ENCODE results near the gene AGAP5. TPM values are rescaled to one million over a fixed set of nuclear protein-coding genes. Genes with fewer than 3 reads are reported as not detected.
"Not testable (repeated sequence)": the region's sequence is repeated elsewhere in the genome, so short reads cannot be mapped to it uniquely, and the experiment has no call there.

AGAP5 gene
- total RNA-seq, 2 experiments from 2014 or later: 7.8 to 9.0 TPM

DNA sequence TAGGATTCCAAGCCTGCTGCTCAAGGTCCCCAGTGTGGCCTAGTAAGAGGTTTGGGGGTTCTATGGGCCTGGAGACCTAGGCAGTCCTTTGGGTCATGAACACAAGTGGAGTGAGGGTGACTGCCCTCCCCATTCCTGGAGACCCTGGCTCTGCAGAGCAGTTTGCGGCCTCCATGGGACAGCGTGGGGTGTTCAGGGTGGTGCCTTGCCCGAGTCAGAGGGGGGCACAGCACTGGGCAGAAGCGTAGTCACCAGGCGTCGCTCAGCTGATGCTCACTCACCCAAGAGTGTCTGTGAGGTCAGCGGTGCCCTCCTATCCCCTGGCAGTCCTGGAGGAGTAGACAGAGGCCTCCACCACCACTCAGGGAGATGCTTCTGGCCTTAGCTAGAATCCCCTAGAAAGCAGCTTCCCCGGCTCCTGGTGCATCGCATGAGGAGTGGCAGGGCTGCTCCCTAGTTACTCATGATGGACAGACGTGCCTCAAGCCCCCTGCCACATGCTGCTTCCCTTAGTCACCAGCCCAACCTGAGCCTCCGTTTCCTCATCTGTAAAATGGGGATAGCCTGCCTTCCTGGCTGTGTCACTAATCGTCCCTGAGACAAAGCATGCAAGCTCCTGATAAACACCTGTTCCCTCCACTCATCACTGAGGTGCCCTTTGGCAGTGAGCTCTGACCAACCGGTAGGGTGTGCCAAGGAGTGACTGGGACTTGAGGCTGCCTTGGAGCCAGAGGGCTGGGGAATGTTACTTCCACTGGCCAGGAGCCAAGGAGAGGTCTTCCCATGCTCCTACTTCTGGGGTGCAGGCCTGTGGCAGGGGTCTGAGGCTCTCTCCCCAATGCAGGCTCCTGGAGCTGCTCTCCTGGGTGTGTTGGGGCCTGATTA, 33.5 kb downstream of the AGAP5 start:
- H3K9me3 Mint-ChIP-seq; H3K4me1 Mint-ChIP-seq (ENCODE audit: low read depth); CTCF ChIA-PET; intact Hi-C loops (cut with micrococcal nuclease); H3K27me3 Mint-ChIP-seq (ENCODE audit: low read depth); H3K27ac Mint-ChIP-seq; H3K36me3 Mint-ChIP-seq (ENCODE audit: low read depth); H3K4me3 Mint-ChIP-seq; DNase-seq: not testable (repeated sequence)

DNA sequence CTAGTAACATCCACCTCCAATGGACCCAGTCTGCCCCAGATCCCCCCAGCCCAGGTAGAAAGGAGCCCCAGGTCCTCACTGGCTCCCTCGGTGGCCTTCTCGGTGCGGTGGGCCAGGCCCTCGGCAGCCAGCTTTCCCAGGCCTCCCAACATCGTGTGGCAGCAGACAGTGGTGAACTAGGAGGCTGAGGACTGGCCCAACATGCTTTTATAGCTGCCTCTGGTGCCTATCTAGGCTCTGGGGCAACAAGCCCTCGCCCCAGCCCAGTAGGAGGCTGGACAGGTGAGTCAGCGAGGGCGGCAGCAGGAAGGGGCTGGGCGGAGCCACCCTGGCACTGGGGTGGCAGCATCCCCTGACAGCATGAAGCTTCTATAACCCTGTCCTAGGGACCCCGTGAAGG, 34.3 kb downstream of the AGAP5 start:
- H3K4me1 Mint-ChIP-seq (ENCODE audit: low read depth); H3K27ac Mint-ChIP-seq; DNase-seq; H3K9me3 Mint-ChIP-seq; intact Hi-C loops (cut with micrococcal nuclease); H3K36me3 Mint-ChIP-seq (ENCODE audit: low read depth); H3K4me3 Mint-ChIP-seq; CTCF ChIA-PET; H3K27me3 Mint-ChIP-seq (ENCODE audit: low read depth): not testable (repeated sequence)

DNA sequence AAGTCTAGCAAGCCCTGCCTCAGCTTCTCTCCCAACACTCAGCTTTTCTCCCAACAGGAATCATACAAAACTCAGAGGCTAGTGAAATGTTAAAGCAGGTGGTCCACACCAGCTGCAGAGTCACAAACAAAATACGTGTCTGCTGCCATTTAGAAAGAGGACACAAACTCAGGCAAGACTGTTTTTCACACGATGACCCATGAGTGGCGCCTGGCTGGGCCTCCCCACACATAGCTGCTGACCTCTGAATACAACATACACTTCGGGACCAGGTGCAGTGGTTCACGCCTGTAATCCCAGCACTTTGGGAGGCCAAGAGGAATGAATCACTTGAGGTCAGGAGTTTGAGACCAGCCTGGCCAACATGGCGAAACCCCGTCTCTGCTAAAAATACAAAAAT, 35.2 kb downstream of the AGAP5 start:
- H3K9me3 Mint-ChIP-seq; H3K4me3 Mint-ChIP-seq; intact Hi-C loops (cut with micrococcal nuclease); CTCF ChIA-PET; H3K27ac Mint-ChIP-seq; H3K4me1 Mint-ChIP-seq (ENCODE audit: low read depth); DNase-seq; H3K36me3 Mint-ChIP-seq (ENCODE audit: low read depth); H3K27me3 Mint-ChIP-seq (ENCODE audit: low read depth): not testable (repeated sequence)

DNA sequence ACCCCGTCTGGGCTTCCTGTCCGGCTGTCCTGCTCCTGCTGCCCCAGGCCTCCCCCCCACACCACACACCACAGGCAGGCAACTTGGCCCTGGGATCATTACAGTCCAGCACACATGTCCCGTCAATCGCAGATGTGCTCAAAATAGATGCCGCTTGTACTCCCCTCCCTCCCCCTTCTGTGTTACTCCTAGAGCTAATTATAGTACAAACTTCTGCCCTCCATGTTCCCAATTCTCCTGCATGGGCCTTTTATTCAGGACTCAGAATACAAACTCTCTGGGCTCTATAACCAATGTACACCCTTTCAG, 42.0 kb downstream of the AGAP5 start, which contains the start of gene SYNPO2L:
Gene SYNPO2L (minus strand): TSS at position 40 of the 309 bp plus-strand sequence. CDS start 107 bp downstream, outside the sequence.
- CTCF ChIA-PET: interaction anchor here (0.9 kb wide), 1 partner anchor 13 kb away, joined by 3 read pairs; no protein-coding TSS in a partner anchor
- Mint-ChIP-seq H3K27me3 (ENCODE audit: low read depth) (no peaks in the 10 kb centered on the region), H3K4me3 (no peak within 1 kb of the TSS), H3K4me1 (ENCODE audit: low read depth) (peaks cover 2% of the 10 kb centered on the region), H3K27ac (no peak within 1 kb of the TSS), H3K36me3 (ENCODE audit: low read depth) (no peaks in the 10 kb centered on the region), H3K9me3 (no peaks in the 10 kb centered on the region)
- intact Hi-C loops (cut with micrococcal nuclease): no loop called here
- no peak for DNase-seq

DNA sequence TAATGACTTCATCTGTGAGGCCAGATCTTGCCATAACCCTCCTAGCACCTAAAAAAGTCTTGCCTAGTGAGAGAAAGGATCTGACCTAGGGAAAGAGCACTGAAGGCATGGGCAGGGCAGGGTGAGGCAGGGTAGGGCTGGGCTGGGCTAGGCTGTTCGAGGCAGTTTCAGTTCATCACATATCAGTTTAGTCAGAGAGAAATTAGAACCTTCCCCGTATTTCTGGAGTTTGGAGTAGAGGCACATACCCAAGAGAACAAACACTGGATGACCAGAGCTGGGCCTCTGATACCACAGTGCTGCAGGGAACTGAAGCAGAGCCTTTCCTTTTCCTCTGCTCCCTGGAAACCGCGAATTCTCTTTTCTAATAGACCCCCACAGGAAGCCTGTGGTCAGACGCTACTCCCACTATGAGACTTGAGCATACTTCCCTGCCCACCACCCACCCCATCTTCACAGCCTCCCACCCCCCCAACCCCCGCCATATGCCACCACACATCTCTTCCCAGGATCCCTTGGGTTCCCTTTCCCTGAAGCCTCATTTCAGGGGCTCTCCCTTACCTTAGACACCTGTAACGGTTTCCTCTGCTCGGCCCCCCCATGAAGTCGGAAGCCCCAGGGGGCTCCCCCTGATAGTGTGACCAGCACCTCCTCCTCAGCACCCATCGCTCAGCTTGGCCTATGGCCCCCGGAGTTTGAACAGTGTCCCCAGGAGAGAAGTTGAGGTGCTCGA, 42.5 kb downstream of the AGAP5 start:
- Mint-ChIP-seq H3K27ac (no peak overlapping the region), H3K27me3 (ENCODE audit: low read depth) (no peaks in the 10 kb centered on the region), H3K4me3 (no peak overlapping the region), H3K9me3 (no peaks in the 10 kb centered on the region), H3K4me1 (ENCODE audit: low read depth) (peaks cover 2% of the 10 kb centered on the region), H3K36me3 (ENCODE audit: low read depth) (no peaks in the 10 kb centered on the region)
- intact Hi-C loops (cut with micrococcal nuclease): no loop called here
- CTCF ChIA-PET: interaction anchor here (0.9 kb wide), 1 partner anchor 12 kb away, joined by 3 read pairs; no protein-coding TSS in a partner anchor
- no peak for DNase-seq

DNA sequence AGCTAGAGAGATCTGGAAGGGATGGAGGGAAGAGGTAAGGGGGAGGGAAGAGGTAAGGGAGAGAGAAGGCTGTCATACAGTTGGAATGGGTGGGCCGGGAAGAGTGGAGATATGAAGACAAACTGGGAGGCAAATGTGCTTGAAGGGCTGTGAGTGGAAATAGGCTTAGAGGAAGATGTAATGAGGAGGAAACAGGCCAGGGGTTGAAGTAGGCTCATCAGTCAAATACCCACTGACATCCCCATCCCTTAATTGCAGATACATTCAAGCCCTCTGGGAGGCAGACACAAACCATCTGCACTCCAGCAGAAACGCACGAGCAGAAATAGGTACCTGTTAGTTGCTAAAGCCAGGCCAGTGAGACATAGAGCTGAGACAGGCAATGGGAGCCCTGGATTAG, 44.2 kb downstream of the AGAP5 start:
- DNase-seq: no peak
- Mint-ChIP-seq H3K27ac (no peak overlapping the region), H3K36me3 (ENCODE audit: low read depth) (no peaks in the 10 kb centered on the region)

DNA sequence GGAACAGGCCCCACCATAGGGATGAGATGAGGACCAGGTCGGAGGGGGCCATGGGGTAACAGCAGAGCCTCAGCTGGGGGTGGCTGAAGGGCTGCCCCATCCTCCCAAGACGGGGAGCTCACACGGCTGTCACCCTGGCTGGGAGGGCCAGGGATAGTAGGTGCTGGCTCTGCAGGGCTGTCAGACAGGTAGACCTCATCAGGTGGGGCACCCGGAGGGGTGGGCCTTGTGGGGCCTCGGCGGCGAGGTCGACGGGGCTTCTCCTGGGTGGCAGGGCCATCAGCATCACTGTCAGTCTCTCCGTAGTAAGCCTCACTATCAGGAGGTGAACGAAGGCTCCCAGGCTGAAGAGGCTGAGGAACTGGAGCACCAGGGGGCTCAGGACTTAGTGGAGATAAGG, 44.7 kb downstream of the AGAP5 start:
- Mint-ChIP-seq H3K9me3 (no peaks in the 10 kb centered on the region), H3K36me3 (ENCODE audit: low read depth) (no peaks in the 10 kb centered on the region), H3K4me1 (ENCODE audit: low read depth) (peaks cover 2% of the 10 kb centered on the region), H3K4me3 (no peak overlapping the region), H3K27ac (no peak overlapping the region), H3K27me3 (ENCODE audit: low read depth) (peaks cover 7% of the 10 kb centered on the region)
- DNase-seq: no peak
- CTCF ChIA-PET: interaction anchor here (0.6 kb wide), 1 partner anchor 11 kb away, joined by 3 read pairs; no protein-coding TSS in a partner anchor
- intact Hi-C loops (cut with micrococcal nuclease): no loop called here

More for the DNA sequence above, 44.2 kb downstream of the AGAP5 start:
- H3K4me1 Mint-ChIP-seq (ENCODE audit: low read depth): peaks cover 2% of the 10 kb centered on the region
- peaks cover 5% of the 10 kb centered on the region for H3K27me3 Mint-ChIP-seq (ENCODE audit: low read depth)
- CTCF ChIA-PET: interaction anchor here (0.6 kb wide), 2 partner anchors 12 to 1087 kb away, joined by 3 read pairs; no protein-coding TSS in a partner anchor
- no peak overlapping the region for H3K4me3 Mint-ChIP-seq
- H3K9me3 Mint-ChIP-seq: no peaks in the 10 kb centered on the region
- intact Hi-C loops (cut with micrococcal nuclease): loop anchor here (1.0 kb wide), 1 partner anchor 226 kb away; no protein-coding TSS in a partner anchor

DNA sequence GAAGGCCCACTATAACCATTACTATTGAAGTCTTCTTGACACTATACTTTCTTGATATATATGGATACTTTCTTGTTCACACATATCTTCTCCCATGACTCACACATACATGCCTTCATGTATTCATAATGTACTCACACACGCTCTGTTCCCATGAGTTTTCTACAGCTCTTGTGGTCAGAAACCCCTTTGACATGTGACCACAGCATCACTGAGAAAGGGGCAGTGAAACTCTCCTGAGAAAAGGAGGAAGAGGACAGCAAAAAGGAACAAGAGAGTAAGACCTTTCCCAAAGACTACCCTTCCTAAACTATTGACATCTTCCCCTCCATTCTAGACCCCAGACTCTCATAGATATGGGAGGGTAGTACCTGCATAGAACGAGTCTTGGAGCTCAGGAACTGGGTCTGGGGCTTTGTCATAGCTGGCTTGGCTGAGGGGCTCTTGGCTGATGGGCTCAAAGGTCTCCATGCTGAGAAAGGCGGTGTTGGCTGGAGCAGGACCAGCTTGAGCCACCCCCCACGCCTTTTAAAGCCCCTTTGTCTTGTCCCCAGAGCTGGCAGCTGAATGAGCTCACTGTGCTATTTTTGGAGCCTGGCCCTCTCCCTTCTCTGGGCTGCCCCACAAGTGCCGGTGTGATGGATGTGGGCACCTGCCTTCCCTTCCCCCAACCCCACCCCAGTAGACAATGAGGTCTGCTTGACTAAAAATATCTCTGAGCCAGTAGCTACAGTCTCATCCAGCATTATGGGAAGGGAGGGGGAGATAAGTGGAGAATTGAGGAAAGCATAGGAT, 47.2 kb downstream of the AGAP5 start:
- CTCF ChIA-PET: interaction anchor here (1.6 kb wide), 1 partner anchor 7 kb away, joined by 4 read pairs; no protein-coding TSS in a partner anchor
- Mint-ChIP-seq H3K4me3 (no peak overlapping the region), H3K27me3 (ENCODE audit: low read depth) (peaks cover 10% of the 10 kb centered on the region), H3K27ac (no peak overlapping the region), H3K4me1 (ENCODE audit: low read depth) (peaks cover 2% of the 10 kb centered on the region), H3K36me3 (ENCODE audit: low read depth) (no peaks in the 10 kb centered on the region), H3K9me3 (no peaks in the 10 kb centered on the region)
- intact Hi-C loops (cut with micrococcal nuclease): no loop called here
- DNase-seq: no peak

DNA sequence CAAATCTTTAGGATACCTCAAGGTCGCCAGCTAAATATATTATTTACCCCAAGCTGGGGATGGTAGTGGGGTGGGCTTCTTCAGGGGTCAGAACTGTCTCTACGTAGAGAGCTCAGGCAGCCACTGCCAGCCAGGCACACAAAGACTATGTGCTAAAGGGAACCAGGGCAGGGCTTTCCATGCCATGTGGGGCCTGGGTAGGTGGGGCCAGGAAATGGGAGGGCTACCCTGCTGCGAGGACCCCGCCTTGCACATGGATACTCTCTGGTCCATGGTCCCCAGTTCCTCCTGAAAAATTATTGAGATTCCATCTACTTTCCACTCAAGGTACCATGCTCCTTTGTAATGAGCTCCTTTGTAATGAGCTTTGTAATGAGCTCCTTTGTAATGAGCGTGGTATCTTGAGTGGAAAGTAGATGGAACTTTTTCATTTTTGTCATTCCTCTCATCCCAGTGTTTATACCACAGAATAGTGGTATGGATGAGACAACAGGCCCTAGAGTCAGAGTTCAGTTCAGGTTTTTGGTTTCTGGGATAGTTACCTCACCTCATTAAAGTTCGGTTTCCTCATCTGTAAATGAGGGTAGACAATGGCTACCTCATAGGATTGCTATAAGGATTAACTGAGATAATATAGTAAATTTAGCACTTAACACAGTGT, 47.9 kb downstream of the AGAP5 start:
- DNase-seq: no peak
- CTCF ChIA-PET: no interaction called here
- no peaks in the 10 kb centered on the region for H3K36me3 Mint-ChIP-seq (ENCODE audit: low read depth)
- H3K9me3 Mint-ChIP-seq: no peaks in the 10 kb centered on the region
- intact Hi-C loops (cut with micrococcal nuclease): no loop called here
- H3K27me3 Mint-ChIP-seq (ENCODE audit: low read depth): peaks cover 10% of the 10 kb centered on the region
- H3K4me3 Mint-ChIP-seq: no peak overlapping the region
- peaks cover 4% of the 10 kb centered on the region for H3K4me1 Mint-ChIP-seq (ENCODE audit: low read depth)
- H3K27ac Mint-ChIP-seq: no peak overlapping the region

DNA sequence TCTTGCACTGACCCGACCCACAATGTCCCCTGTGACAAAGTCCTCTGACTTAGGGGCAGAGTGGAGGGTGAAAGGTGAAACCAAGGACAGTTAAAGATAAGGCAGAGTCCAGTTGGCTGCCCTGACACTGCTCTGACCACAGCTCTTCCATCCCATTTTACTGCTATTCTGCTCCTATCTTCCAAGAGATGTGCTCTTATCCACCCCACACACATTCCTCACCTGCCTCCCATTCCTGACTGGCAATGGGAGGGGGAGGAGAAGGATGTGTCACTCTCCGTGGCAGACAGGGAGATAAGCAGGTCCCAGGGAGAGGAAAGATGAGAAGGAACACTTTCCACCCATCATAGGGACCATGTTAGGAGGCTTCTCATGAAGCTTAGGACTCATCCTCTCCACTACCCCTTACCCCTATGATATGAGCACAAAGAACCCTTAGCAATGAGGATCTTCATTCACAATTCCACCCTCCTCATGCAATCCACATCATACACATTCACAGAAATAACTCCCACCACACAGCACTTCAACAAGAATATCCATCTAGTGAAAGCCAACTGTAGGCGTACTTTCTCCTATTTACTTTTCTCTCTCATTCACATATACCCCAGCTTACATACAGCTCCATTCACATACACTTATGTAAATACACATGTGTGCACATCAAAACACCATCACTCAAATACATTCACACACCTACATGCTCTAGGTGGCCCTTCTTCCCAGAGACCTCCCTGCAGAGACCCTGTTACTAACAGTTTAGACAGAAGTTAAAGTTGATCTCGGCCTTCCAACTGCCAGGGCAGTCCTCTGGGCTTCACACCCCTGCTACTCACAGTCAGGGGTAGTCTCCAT, 48.7 kb downstream of the AGAP5 start:
- Mint-ChIP-seq H3K36me3 (ENCODE audit: low read depth) (no peaks in the 10 kb centered on the region), H3K27ac (no peak overlapping the region), H3K4me1 (ENCODE audit: low read depth) (peaks cover 11% of the 10 kb centered on the region), H3K27me3 (ENCODE audit: low read depth) (peaks cover 10% of the 10 kb centered on the region), H3K9me3 (no peaks in the 10 kb centered on the region), H3K4me3 (no peak overlapping the region)
- CTCF ChIA-PET: interaction anchor here (1.5 to 7.6 kb wide), 2 partner anchors 8 to 120 kb away, joined by 4 to 114 read pairs; no protein-coding TSS in a partner anchor
- intact Hi-C loops (cut with micrococcal nuclease): no loop called here
- DNase-seq: no peak

Data from activated naive CD4-positive, alpha-beta T cell treated with anti-CD3 and anti-CD28 coated beads for 36 hours (primary cell).